GM18858 (cell line): ENCODE data around the gene NAV2.
"Not testable (repeated sequence)": the region's sequence is repeated elsewhere in the genome, so short reads cannot be mapped to it uniquely, and the experiment has no call there.

ENCODE experiments used
- ATAC-seq: cut with Tn5 transposase; IDR thresholded peaks from one replicate; pipeline ENCODE4 v1.9.1; 2021; ENCODE audit not compliant: unreplicated experiment

Gene NAV2

DNA sequence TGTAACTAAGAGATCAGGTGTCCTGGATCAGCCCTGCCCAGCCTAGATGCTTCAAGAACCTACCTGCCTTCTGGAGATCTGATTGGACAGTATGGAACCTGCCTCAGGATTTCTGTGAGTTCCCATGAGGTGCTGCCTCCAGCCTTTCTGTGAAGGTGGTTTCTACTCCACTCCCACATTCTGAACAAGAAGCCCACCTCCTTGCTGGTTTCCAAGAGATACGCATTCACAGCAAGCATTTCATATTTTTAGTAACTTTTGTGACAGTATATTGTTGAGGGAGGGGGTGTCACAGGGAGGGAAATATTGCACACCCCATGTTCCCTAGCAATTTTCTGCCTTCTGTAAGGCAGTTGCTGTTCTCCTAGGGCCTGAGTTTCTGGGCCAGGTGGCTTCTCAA lies 204.4 kb downstream of the NAV2 start:
- ATAC-seq, result no peak

DNA sequence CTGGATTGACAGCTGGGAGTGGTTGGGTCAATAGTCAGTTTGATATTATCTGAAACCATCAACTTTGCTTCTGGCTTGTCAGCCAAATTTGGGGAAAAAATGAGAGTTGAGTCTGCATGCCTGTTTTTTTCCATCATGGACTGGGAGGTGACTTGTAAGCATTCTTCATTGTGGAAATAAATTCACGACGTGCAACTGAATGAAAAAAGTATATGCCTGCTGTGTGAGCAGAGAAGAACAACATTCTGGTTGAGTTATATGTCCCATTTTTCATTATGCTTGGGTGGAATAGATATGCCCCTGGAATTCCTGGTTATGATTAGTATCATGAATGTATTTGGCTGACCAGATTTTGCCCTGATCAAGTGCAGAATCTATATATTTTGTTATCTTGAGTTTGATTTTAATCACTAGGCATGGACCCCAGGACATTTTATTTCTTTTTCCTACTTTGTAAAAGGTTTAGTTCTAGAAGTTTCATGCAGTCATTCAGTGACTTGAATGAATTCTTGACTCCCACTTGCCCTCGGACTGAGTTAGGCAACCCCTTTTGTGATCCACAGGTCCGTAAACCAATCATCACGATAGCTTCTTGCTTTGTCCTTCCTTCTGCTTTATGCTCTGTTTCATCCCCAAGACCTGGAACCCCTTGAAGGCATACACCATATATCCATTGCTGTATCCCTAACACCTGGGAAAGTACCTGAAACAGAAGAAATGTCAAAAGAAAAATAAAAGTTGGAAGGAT lies 205.8 kb downstream of the NAV2 start:
- ATAC-seq, result no peak

DNA sequence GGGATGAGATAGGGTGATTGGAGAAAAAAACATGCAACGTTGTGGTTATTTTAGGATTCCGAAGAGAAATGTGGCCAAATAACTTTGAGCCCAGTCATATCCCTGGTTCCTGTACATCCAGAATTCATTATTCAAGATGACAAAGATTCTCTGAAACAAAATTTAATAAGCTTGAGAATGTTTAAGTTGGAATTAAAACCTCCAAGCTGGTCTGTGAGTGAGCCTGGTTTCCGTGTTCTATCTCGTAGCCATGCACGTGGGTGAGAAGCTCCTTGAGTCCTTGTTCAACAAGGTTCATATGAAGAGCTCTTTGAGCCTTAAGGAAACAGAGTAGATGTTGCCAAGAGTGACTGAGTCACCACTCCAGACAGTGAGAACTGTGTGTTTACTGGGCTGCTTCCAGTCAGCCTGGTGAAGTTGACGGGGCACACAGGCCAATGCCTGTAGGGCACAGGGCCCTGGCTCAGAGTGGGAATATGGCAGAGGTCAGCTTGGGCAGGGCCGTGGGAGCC lies 206.5 kb downstream of the NAV2 start:
- ATAC-seq, result no peak

DNA sequence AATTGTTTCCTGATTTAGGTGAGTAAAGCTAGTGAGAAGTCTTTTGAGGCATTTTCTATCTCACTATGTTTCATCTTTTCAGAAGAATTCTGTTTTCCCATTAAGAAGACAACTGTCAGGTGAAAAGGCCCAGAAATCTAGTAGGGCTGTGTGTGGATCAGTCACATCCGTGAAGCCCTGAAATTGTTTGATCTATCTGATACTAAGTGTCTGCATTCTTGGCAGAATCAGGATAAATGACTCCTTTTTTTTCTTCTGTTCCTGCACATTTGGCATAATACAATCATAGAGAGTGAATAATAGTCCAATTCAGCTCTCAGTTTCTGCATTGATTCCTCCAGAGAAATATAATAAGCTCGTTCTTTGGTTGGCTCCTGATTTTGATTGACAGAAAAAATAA lies 208.3 kb downstream of the NAV2 start:
- ATAC-seq, result no peak

DNA sequence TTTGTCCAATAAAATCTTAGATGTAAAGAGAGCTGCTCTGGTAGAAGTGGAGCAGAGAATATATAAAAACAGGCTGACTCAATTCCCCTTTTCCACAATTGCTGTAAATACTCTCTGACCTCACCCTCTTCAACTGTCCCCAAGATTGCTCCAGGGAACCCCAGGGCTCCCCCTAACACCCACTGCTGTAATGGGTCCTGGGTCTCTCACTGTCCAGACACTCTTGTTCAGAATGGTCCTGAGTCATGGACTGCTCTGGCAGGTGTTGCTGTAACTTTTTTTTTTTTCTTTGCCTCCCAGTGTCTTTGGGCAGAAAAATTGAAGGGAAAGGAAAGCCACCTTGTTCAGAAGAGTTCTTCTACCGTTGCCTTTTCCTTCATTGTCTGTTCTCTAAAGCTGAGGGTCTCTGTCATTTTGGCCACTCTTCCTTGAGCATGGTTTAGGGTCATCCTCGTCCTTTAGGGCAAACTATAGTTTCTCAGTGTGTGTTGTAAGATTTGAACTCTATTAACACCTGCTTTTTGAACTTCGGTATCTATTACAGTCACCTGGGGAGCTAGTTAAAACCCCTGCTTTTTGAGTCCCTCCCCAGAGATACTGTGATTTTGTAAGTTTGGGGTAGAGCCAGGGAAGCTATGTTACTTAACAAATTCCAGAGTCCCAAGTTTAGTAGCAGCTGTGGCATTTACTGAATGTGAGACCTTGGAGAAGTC lies 209.5 kb downstream of the NAV2 start:
- no peak for ATAC-seq

DNA sequence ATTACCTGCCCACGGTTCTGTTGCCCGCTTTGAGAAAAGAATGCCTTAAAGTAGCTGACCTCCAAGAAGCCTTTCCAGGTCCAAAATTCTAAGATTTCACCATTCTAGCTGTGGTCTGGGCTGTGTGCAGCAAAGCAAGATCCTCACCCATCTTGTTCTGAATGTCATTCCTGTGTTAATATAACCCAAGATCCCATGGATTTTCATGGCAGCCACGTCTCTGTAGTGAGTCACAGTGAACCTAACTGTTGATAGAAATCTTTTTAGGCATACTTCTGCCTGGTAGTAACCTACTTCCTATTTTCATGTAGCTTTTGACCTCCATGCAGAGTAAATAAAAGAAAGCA lies 210.0 kb downstream of the NAV2 start:
- no peak for ATAC-seq

DNA sequence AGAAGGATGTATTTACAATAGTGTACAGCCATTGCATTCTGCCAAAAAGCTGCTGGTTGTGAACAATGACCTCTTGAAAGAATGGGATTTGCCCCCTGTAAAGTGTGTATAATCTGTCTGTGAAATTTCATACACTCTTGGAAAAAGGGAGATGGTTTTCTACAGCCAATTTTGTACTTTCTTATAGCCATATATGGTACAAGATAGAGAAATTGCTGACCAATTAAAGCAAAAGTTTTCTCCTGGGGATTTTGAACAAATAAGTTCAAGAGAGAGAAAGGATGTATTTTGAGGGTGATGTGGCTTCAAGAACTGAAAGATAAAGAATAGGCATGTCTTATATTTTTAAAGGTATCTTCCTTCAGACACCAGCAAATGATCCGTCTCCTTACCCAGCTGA lies 211.0 kb downstream of the NAV2 start:
- no peak for ATAC-seq

DNA sequence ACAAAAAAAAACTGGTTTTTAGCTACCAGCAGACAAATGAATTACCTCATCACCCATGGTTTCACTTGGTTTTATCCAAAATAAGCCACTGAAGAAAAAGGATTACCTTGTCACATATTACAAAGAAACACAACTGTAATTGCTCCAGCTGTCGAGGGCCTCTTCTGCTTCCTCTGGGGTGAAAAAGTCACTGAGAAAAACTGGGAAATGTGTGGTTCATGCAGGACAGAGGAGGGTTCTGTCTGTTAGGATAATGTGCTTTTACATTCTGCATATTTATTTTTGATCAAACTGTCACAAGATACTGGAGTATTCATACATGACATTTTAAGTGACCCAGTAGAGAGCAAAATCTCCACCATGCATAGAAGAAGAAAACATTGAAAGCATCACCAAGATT lies 211.7 kb downstream of the NAV2 start:
- ATAC-seq, result no peak

DNA sequence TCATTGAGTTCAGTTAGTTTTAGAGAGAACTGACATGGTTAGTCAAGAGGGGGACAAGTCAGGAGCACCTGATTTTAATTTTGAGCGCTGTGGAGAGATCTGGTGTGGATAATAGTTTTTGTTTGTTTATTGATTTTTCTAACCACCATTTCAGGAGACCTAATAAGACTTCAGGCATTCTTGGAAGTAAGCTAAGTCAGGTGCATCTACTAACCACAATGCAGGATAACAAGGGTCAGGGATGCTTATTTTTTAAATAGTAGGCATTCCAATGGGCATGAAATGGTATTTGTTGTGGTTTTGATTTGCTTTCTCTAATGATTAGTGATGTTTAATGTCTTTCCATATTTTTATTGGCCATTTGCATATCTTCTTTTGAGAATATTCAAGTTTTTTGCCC lies 212.1 kb downstream of the NAV2 start:
- no peak for ATAC-seq

DNA sequence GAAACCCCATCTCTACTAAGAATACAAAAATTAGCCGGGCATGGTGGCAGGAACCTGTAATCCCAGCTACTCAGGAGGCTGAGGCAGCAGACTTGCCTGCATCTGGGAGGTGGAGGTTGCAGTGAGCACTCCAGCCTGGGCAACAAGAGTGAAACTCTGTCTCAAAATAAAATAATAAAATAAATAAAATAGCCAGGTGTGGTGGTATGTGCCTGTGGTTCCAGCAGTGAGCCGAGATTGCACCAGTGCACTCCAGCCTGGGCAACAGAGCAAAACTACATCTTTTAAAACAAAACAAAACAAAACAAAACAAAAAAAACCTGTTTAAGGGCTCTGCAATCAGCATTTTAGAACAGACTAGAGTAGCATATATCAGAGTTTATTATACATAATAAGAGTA lies 214.8 kb downstream of the NAV2 start:
- ATAC-seq, result not testable (repeated sequence)

DNA sequence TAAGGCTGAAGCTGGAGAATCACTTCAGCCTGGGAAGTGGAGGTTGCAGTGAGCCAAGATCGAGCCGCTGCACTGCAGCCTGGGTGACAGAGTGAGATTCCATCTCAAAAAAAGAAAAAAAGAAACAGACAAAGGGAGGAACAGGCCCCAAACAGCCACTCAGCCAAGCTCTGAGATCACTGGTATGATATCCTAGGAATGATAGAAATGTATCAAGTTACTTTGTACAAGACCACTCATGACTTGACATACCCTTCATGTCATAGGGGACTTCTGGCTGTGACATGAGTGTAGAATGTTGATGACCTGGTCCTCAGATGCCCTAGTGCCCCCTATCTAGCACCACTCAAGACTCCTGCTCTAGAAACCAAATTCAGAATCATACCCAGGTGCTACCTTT lies 216.5 kb downstream of the NAV2 start:
- ATAC-seq, result no peak

DNA sequence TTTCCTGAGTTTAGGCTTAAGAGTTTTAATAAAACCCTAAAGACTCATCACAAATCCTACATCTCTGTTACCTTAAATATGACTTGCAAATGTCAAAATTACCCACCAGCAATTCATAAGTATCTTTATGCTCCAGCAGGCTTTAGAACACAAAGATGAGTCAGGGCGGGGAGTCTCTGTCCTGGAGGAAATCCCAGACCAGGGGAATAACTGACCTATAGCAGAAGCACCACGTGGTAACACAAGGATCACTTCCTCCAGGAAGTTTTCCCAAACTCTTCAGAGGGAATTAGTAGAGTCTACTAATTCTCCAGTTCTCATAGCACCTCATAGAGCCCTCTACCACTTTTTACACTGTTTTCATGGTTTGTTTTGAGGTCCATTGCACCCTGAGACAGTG lies 217.0 kb downstream of the NAV2 start:
- ATAC-seq, result no peak

DNA sequence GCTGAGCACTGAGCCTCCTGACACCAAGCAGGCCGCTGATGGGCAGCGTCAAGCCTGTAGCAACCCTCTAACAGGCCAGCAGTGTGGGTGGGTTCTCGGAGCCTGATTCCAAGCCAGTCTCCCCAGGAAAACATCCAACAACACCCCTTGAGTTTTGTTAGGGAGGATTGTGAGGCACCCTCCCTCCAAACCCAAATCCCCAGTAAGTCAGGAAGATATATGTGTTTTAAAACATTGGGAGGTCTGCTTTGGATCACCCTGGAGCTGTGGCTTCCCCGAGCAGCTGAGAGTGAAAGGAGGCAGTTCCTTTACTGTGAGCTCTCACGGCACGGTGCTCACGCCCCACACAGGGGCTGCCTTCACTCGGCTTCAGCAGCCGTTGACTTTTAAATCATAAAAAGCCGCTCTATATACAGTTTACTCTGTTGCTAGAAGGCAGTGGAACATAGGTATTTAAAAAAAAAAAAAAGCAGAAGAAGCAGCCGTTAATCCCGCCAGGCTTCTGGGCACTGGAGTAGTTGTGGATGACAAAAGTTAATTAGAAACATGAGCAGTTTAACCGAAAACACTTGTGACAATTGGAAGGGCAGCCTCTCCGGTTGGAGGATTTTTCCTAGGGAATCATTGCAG lies 218.6 kb downstream of the NAV2 start:
- ATAC-seq, result no peak

DNA sequence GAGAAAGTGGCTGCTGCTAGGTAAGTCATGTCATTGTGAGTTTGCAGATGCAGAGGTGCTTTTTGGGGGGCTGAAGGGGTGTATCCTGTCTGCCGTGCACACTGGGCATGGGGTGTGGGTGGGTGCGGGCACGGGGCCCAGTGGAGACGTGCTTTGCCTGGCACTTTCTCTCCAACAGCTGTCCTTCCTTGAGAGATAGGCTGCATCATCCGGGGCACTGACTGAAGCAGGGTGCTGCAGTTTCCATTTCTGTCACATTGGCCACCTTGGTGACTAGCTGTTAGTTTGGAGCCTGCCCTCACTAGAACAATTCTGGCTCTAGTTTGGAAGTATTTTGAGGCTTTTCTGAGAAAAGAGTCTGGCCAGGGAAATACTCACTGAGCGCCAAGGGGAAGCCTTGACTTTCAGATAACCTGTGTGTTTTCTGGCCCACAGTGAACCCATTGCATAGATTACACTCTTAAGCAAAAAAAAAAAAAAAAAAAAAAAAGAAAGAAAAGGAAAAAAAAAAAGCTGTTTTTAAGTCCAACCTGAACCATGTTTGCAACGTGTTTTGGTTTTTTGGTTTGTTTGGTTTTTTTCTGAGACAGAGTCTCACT lies 219.2 kb downstream of the NAV2 start:
- ATAC-seq, result no peak

DNA sequence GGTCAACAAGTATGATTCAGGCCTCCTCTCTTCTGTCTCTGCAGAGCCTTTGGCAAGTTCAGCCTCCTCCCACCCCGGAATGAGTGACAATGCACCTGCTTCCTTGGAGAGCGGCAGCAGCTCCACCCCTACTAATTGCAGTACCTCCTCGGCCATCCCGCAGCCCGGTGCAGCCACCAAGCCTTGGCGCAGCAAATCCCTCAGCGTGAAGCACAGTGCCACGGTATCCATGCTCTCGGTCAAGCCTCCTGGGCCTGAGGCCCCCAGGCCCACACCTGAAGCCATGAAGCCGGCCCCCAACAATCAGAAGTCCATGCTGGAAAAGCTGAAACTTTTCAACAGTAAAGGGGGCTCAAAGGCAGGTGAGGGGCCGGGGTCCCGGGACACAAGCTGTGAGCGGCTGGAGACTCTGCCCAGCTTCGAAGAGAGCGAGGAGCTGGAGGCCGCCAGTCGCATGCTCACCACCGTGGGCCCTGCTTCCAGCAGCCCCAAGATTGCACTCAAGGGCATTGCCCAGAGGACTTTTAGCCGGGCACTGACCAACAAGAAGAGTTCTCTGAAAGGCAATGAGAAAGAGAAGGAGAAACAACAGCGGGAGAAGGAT lies 220.6 kb downstream of the NAV2 start:
- no peak for ATAC-seq

DNA sequence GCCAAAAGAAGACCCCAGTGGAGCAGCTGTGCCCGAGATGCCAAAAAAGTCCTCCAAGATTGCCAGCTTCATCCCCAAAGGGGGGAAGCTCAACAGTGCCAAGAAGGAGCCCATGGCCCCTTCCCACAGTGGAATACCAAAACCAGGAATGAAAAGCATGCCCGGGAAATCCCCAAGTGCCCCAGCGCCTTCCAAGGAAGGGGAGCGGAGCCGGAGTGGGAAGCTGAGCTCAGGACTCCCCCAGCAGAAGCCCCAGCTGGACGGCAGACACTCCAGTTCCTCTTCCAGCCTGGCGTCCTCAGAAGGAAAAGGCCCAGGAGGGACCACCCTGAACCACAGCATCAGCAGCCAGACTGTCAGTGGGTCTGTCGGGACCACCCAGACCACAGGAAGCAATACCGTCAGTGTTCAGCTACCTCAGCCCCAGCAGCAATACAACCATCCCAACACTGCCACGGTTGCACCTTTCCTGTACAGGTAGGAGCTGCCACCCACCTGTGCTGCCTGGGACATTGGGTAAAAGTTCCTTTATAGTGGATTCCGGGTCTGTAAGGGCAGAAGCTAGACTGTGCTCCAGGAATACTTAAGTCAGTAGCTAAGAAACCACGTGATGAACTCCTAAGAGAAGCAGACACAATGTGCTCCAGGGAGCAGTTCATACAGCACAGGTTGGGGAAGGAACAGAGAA lies 221.3 kb downstream of the NAV2 start:
- no peak for ATAC-seq

DNA sequence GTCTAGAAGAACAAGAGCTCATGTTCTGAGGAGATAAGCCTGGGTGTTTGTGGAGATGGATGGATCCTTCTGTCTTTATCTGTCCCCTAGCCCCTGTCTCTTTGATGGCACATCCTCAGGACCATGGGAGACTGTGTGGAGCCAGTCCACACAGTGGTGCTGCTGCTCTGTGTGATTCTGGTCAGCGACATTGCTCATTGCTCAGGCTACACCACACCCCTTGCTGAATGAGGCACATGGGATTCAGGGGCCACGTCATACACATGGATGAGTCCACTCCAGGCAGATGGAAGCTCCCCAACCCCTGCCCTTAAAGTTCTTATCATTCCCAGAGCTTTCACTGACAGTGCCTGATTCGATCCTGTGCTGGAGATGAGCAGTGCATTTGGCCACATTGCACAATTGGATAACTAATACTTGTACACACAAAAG lies 222.2 kb downstream of the NAV2 start:
- no peak for ATAC-seq

DNA sequence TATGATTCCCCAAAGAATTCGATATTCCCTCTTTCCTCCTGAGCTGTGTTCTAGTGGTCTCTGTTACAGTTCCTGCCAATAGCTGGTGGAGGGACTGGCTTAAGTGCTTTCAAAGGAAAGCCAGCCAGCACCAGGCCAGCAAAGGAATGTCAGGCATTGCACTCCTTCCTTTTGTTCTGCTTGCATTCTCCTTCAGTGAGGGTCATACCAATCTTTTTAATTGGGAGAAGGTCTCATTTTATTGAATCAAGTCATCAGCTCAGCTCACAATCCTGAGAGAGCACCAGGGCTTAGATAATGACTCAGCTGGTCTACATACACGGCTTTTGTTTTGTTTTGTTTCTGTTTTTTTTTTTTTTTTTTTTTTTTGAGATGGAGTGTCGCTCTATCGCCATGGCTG lies 222.9 kb downstream of the NAV2 start:
- ATAC-seq, result no peak

DNA sequence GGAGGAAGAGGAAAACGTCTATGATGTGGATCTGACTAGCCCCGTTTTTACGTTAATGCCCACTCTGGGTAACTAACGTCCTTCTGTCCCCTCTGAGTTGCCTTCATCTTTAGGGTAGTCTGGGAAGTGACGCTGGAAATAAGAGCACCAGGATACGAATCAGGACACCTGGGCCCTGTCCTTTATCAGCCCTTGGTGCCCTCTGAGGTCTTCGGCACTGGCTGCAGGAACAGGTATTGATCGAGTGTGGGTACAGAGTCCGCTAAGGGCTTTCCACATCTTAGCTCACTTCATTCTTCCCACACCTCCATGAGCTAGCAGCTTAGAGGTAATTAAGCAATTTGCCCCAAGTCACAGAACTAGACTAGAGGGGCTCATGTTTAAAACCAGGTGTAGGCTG lies 223.8 kb downstream of the NAV2 start:
- no peak for ATAC-seq

DNA sequence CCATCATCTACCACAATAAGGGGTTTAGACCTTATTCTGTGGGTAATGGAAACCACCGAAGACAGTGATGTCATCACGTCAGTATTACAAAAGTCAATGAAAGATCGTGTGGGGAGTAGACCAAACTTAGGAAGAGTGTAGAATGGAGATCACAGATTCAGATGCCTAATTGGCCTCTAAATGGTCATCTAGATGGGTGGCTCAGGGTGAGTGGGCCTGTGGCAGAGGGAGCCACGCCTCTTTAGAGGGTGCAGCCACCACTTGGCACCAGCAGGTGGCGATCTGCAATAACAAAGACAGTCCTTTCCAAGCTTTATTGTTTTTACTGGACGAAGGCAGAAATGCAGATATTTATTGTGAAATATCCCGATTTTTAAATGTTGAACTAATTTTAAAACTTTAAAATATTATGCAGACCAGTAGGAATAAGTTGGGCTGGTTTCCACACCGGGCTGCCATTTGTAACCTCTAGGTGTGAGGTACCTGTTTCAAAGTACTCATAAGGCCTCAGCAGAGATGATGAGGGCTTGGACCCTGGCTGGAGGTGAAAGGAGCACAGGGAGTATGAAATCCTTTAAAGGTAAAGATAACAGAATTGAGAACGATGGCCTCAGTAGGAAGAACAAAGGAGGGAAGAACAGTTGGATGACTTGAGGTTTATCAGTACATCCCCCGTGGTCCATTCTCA lies 225.7 kb downstream of the NAV2 start:
- no peak for ATAC-seq
